ENCODE results near the gene ZNF221.

The ZNF221 gene

GRCh38 chr19:43957891-43958290, 6.9 kb downstream of the ZNF221 start:
- H3K4me1 ChIP-seq (ENCODE audit: control insufficient read depth, insufficient read depth, low read length, unreplicated experiment) = no peaks in the 10 kb centered on the region
- H3K27me3 ChIP-seq (ENCODE audit: insufficient read depth, low read length) = no peaks in the 10 kb centered on the region
- H3K79me2 ChIP-seq (ENCODE audit: control insufficient read depth, insufficient read depth, low read length, unreplicated experiment) = no peaks in the 10 kb centered on the region
- no peak overlapping the region for H3K27ac ChIP-seq (ENCODE audit: low read depth, low read length)
- no peak overlapping the region for H3K4me3 ChIP-seq (ENCODE audit: low read depth, low read length)
- no peak overlapping the region for H2AFZ ChIP-seq (ENCODE audit: low read length, unreplicated experiment)
- H3K36me3 ChIP-seq (ENCODE audit: insufficient read depth, low read length) = peaks cover 13% of the 10 kb centered on the region

GRCh38 chr19:43960411-43960810, 9.4 kb downstream of the ZNF221 start:
- no peak overlapping the region for H3K4me3 ChIP-seq (ENCODE audit: low read depth, low read length)

GRCh38 chr19:43966079-43966694, 15.2 kb downstream of the ZNF221 start:
- Histone ChIP-seq H3K4me1 (ENCODE audit: control insufficient read depth, insufficient read depth, low read length, unreplicated experiment) (no peaks in the 10 kb centered on the region), H3K27ac (ENCODE audit: low read depth, low read length) (no peak overlapping the region), H3K27me3 (ENCODE audit: insufficient read depth, low read length) (no peaks in the 10 kb centered on the region), H2AFZ (ENCODE audit: low read length, unreplicated experiment) (no peak overlapping the region), H3K79me2 (ENCODE audit: control insufficient read depth, insufficient read depth, low read length, unreplicated experiment) (no peaks in the 10 kb centered on the region), H3K36me3 (ENCODE audit: insufficient read depth, low read length) (peaks cover 73% of the 10 kb centered on the region), H3K4me3 (ENCODE audit: low read depth, low read length) (no peak overlapping the region)

More at GRCh38 chr19:43960411-43960810, 9.4 kb downstream of the ZNF221 start:
- peaks cover 35% of the 10 kb centered on the region for H3K36me3 ChIP-seq (ENCODE audit: insufficient read depth, low read length)
- no peak overlapping the region for H2AFZ ChIP-seq (ENCODE audit: low read length, unreplicated experiment)
- no peaks in the 10 kb centered on the region for H3K79me2 ChIP-seq (ENCODE audit: control insufficient read depth, insufficient read depth, low read length, unreplicated experiment)
- no peak overlapping the region for H3K27ac ChIP-seq (ENCODE audit: low read depth, low read length)
- no peaks in the 10 kb centered on the region for H3K4me1 ChIP-seq (ENCODE audit: control insufficient read depth, insufficient read depth, low read length, unreplicated experiment)
- no peaks in the 10 kb centered on the region for H3K27me3 ChIP-seq (ENCODE audit: insufficient read depth, low read length)

- H3K4me3 ChIP-seq (ENCODE audit: low read depth, low read length) = no peak overlapping the region
- H3K4me1 ChIP-seq (ENCODE audit: control insufficient read depth, insufficient read depth, low read length, unreplicated experiment) = no peaks in the 10 kb centered on the region
- no peak overlapping the region for H3K27ac ChIP-seq (ENCODE audit: low read depth, low read length)
- H2AFZ ChIP-seq (ENCODE audit: low read length, unreplicated experiment) = no peak overlapping the region
- no peaks in the 10 kb centered on the region for H3K27me3 ChIP-seq (ENCODE audit: insufficient read depth, low read length)
- 0 out of 2 replicates have a peak, but pooled peaks cover 4% of the 10 kb centered on the region for H3K36me3 ChIP-seq (ENCODE audit: insufficient read depth, low read length)
- H3K79me2 ChIP-seq (ENCODE audit: control insufficient read depth, insufficient read depth, low read length, unreplicated experiment) = no peaks in the 10 kb centered on the region
These were observed 25.7 kb downstream of the ZNF221 start for GRCh38 chr19:43976732-43977131.

GRCh38 chr19:43983544-43983911, 32.5 kb downstream of the ZNF221 start:
- H3K4me3 ChIP-seq (ENCODE audit: low read depth, low read length) = peak overlapping the region; percentile 96
- H3K4me1 ChIP-seq (ENCODE audit: control insufficient read depth, insufficient read depth, low read length, unreplicated experiment) = no peaks in the 10 kb centered on the region
- H3K79me2 ChIP-seq (ENCODE audit: control insufficient read depth, insufficient read depth, low read length, unreplicated experiment) = peaks cover 3% of the 10 kb centered on the region
- no peak overlapping the region for H2AFZ ChIP-seq (ENCODE audit: low read length, unreplicated experiment)
- H3K27ac ChIP-seq (ENCODE audit: low read depth, low read length) = no peak overlapping the region
- H3K36me3 ChIP-seq (ENCODE audit: insufficient read depth, low read length) = no peaks in the 10 kb centered on the region
- no peaks in the 10 kb centered on the region for H3K27me3 ChIP-seq (ENCODE audit: insufficient read depth, low read length)

GRCh38 chr19:43983912-43984686, 33.1 kb downstream of the ZNF221 start, which contains the start of gene ZNF155:
ZNF155 (plus strand) TSS chr19:43984188; CDS start chr19:43988544, 4,356 bp downstream.
- Histone ChIP-seq H2AFZ (ENCODE audit: low read length, unreplicated experiment) (peak within 1 kb of the TSS; percentile 97), H3K4me1 (ENCODE audit: control insufficient read depth, insufficient read depth, low read length, unreplicated experiment) (no peaks in the 10 kb centered on the region), H3K36me3 (ENCODE audit: insufficient read depth, low read length) (peaks cover 4% of the 10 kb centered on the region), H3K27me3 (ENCODE audit: insufficient read depth, low read length) (no peaks in the 10 kb centered on the region), H3K27ac (ENCODE audit: low read depth, low read length) (no peak within 1 kb of the TSS), H3K4me3 (ENCODE audit: low read depth, low read length) (peak within 1 kb of the TSS; percentile 96), H3K79me2 (ENCODE audit: control insufficient read depth, insufficient read depth, low read length, unreplicated experiment) (peaks cover 3% of the 10 kb centered on the region)

GRCh38 chr19:43984687-43985000, 33.6 kb downstream of the ZNF221 start:
- Histone ChIP-seq H2AFZ (ENCODE audit: low read length, unreplicated experiment) (peak overlapping the region; percentile 97), H3K36me3 (ENCODE audit: insufficient read depth, low read length) (peaks cover 9% of the 10 kb centered on the region), H3K27ac (ENCODE audit: low read depth, low read length) (no peak overlapping the region), H3K27me3 (ENCODE audit: insufficient read depth, low read length) (no peaks in the 10 kb centered on the region), H3K79me2 (ENCODE audit: control insufficient read depth, insufficient read depth, low read length, unreplicated experiment) (peaks cover 3% of the 10 kb centered on the region), H3K4me1 (ENCODE audit: control insufficient read depth, insufficient read depth, low read length, unreplicated experiment) (no peaks in the 10 kb centered on the region), H3K4me3 (ENCODE audit: low read depth, low read length) (peak overlapping the region; percentile 96)

- Histone ChIP-seq H3K36me3 (ENCODE audit: insufficient read depth, low read length) (peaks cover 29% of the 10 kb centered on the region), H3K27me3 (ENCODE audit: insufficient read depth, low read length) (no peaks in the 10 kb centered on the region), H2AFZ (ENCODE audit: low read length, unreplicated experiment) (no peak overlapping the region), H3K4me3 (ENCODE audit: low read depth, low read length) (no peak overlapping the region), H3K27ac (ENCODE audit: low read depth, low read length) (no peak overlapping the region), H3K4me1 (ENCODE audit: control insufficient read depth, insufficient read depth, low read length, unreplicated experiment) (no peaks in the 10 kb centered on the region), H3K79me2 (ENCODE audit: control insufficient read depth, insufficient read depth, low read length, unreplicated experiment) (no peaks in the 10 kb centered on the region)
These were observed 46.7 kb downstream of the ZNF221 start for GRCh38 chr19:43997631-43998290.

- peak overlapping the region; percentile 94 for H2AFZ ChIP-seq (ENCODE audit: low read length, unreplicated experiment)
- no peak overlapping the region for H3K27ac ChIP-seq (ENCODE audit: low read depth, low read length)
These were observed 51.2 kb downstream of the ZNF221 start for GRCh38 chr19:44002212-44002565.

GRCh38 chr19:44002566-44003460, 51.8 kb downstream of the ZNF221 start, which contains the start of gene ZNF230:
ZNF230 (plus strand) TSS chr19:44002957; CDS start chr19:44007079, 4,122 bp downstream.
- H3K79me2 ChIP-seq (ENCODE audit: control insufficient read depth, insufficient read depth, low read length, unreplicated experiment) = peaks cover 15% of the 10 kb centered on the region
- H3K27ac ChIP-seq (ENCODE audit: low read depth, low read length) = peak within 1 kb of the TSS; percentile 2; the same call in 1 of the 2 replicates

More at GRCh38 chr19:44002212-44002565, 51.2 kb downstream of the ZNF221 start:
- H3K4me3 ChIP-seq (ENCODE audit: low read depth, low read length) = peak overlapping the region; percentile 98
- H3K27me3 ChIP-seq (ENCODE audit: insufficient read depth, low read length) = no peaks in the 10 kb centered on the region
- peaks cover 10% of the 10 kb centered on the region for H3K36me3 ChIP-seq (ENCODE audit: insufficient read depth, low read length)
- peaks cover 4% of the 10 kb centered on the region for H3K4me1 ChIP-seq (ENCODE audit: control insufficient read depth, insufficient read depth, low read length, unreplicated experiment)
- peaks cover 15% of the 10 kb centered on the region for H3K79me2 ChIP-seq (ENCODE audit: control insufficient read depth, insufficient read depth, low read length, unreplicated experiment)

More at GRCh38 chr19:44002566-44003460, 51.8 kb downstream of the ZNF221 start, which contains the start of gene ZNF230:
- Histone ChIP-seq H3K36me3 (ENCODE audit: insufficient read depth, low read length) (peaks cover 16% of the 10 kb centered on the region), H3K4me3 (ENCODE audit: low read depth, low read length) (peak within 1 kb of the TSS; percentile 98), H3K4me1 (ENCODE audit: control insufficient read depth, insufficient read depth, low read length, unreplicated experiment) (peaks cover 4% of the 10 kb centered on the region), H2AFZ (ENCODE audit: low read length, unreplicated experiment) (peak within 1 kb of the TSS; percentile 94), H3K27me3 (ENCODE audit: insufficient read depth, low read length) (no peaks in the 10 kb centered on the region)
